ENCODE data around the gene RASSF4.

DNA sequence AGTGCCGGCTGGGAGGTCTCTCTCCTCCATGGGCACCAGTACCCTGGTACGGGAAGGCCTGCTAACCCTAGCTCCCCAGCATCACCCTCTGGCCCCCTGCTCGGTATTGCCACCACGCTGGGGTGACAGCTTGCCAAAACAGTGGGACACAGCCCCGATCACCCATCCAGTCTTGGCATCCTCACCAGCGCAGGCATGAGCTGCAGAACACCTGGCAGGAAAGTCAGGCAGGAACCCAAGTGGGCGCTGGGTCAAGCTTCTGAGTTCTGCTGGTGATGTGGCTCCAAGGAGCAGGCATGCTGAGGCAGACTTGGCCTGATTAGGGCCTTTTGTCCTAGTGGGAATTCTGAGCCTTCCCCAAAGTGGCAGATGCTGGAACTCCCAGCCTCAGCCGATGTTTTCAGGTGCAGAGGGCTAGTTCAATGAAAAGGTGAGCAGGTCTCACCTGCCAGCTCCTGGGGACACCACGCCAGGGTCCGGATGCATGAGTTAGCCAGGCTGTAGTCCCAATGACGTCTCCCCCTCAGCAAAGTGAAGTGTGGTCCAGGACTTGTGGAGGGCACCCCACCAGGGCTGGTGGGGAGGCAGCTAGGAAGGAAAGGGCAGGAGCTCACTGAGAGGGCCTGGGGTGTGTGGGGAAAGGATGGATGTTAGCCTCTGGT, 32.6 kb downstream of the RASSF4 start:
- TF ChIP-seq ZXDB (tag by site-specific recombination; IDR thresholded peaks at IDR 0.05) = no peak
- TF ChIP-seq, protein P1, sequence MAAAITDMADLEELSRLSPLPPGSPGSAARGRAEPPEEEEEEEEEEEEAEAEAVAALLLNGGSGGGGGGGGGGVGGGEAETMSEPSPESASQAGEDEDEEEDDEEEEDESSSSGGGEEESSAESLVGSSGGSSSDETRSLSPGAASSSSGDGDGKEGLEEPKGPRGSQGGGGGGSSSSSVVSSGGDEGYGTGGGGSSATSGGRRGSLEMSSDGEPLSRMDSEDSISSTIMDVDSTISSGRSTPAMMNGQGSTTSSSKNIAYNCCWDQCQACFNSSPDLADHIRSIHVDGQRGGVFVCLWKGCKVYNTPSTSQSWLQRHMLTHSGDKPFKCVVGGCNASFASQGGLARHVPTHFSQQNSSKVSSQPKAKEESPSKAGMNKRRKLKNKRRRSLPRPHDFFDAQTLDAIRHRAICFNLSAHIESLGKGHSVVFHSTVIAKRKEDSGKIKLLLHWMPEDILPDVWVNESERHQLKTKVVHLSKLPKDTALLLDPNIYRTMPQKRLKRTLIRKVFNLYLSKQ (tag by site-specific recombination; IDR thresholded peaks at IDR 0.05; ENCODE audit: borderline replicate concordance) = no peak
- TF ChIP-seq, protein P2, sequence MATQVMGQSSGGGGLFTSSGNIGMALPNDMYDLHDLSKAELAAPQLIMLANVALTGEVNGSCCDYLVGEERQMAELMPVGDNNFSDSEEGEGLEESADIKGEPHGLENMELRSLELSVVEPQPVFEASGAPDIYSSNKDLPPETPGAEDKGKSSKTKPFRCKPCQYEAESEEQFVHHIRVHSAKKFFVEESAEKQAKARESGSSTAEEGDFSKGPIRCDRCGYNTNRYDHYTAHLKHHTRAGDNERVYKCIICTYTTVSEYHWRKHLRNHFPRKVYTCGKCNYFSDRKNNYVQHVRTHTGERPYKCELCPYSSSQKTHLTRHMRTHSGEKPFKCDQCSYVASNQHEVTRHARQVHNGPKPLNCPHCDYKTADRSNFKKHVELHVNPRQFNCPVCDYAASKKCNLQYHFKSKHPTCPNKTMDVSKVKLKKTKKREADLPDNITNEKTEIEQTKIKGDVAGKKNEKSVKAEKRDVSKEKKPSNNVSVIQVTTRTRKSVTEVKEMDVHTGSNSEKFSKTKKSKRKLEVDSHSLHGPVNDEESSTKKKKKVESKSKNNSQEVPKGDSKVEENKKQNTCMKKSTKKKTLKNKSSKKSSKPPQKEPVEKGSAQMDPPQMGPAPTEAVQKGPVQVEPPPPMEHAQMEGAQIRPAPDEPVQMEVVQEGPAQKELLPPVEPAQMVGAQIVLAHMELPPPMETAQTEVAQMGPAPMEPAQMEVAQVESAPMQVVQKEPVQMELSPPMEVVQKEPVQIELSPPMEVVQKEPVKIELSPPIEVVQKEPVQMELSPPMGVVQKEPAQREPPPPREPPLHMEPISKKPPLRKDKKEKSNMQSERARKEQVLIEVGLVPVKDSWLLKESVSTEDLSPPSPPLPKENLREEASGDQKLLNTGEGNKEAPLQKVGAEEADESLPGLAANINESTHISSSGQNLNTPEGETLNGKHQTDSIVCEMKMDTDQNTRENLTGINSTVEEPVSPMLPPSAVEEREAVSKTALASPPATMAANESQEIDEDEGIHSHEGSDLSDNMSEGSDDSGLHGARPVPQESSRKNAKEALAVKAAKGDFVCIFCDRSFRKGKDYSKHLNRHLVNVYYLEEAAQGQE (tag by site-specific recombination; IDR thresholded peaks at IDR 0.05) = no peak
- TF ChIP-seq ZEB2 (tag by site-specific recombination; IDR thresholded peaks at IDR 0.05) = no peak
- TF ChIP-seq, protein P3, sequence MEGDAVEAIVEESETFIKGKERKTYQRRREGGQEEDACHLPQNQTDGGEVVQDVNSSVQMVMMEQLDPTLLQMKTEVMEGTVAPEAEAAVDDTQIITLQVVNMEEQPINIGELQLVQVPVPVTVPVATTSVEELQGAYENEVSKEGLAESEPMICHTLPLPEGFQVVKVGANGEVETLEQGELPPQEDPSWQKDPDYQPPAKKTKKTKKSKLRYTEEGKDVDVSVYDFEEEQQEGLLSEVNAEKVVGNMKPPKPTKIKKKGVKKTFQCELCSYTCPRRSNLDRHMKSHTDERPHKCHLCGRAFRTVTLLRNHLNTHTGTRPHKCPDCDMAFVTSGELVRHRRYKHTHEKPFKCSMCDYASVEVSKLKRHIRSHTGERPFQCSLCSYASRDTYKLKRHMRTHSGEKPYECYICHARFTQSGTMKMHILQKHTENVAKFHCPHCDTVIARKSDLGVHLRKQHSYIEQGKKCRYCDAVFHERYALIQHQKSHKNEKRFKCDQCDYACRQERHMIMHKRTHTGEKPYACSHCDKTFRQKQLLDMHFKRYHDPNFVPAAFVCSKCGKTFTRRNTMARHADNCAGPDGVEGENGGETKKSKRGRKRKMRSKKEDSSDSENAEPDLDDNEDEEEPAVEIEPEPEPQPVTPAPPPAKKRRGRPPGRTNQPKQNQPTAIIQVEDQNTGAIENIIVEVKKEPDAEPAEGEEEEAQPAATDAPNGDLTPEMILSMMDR (tag by site-specific recombination; IDR thresholded peaks at IDR 0.05) = no peak
- TF ChIP-seq MYNN (tag by site-specific recombination; IDR thresholded peaks at IDR 0.05; ENCODE audit: borderline replicate concordance) = no peak
- TF ChIP-seq YY1 (tag by site-specific recombination; IDR thresholded peaks at IDR 0.05) = no peak
- TF ChIP-seq ZNF529 (tag by site-specific recombination; IDR thresholded peaks at IDR 0.05; ENCODE audit: insufficient replicate concordance) = no peak
- TF ChIP-seq, protein P4, sequence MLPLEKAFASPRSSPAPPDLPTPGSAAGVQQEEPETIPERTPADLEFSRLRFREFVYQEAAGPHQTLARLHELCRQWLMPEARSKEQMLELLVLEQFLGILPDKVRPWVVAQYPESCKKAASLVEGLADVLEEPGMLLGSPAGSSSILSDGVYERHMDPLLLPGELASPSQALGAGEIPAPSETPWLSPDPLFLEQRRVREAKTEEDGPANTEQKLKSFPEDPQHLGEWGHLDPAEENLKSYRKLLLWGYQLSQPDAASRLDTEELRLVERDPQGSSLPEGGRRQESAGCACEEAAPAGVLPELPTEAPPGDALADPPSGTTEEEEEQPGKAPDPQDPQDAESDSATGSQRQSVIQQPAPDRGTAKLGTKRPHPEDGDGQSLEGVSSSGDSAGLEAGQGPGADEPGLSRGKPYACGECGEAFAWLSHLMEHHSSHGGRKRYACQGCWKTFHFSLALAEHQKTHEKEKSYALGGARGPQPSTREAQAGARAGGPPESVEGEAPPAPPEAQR (tag by site-specific recombination; IDR thresholded peaks at IDR 0.05) = no peak
- TF ChIP-seq ZNF184 (tag by site-specific recombination; IDR thresholded peaks at IDR 0.05) = no peak
- TF ChIP-seq ZNF76 (tag by site-specific recombination; IDR thresholded peaks at IDR 0.05; ENCODE audit: borderline replicate concordance, low read depth) = no peak
- no peak for TF ChIP-seq ZNF391 (tag by site-specific recombination; IDR thresholded peaks at IDR 0.05; ENCODE audit: borderline replicate concordance, low read depth)
- TF ChIP-seq ZNF302 (tag by site-specific recombination; IDR thresholded peaks at IDR 0.05; ENCODE audit: low read depth) = no peak
